Glomerular visceral epithelial cell (primary cell): ENCODE results near the gene RPRD1B.

Experiments
- DNase-seq: peaks from one replicate; pipeline ENCODE4 v3.0.0-alpha.2; 2016; ENCODE audit errors: extremely low spot score

RPRD1B gene

GRCh38 chr20:38135271-38135650 lies 101.7 kb downstream of the RPRD1B start:
- no peak for DNase-seq

GRCh38 chr20:38135651-38136420 lies 102.3 kb downstream of the RPRD1B start:
- DNase-seq = no peak

- no peak for DNase-seq
Measured at GRCh38 chr20:38136421-38137245, 103.1 kb downstream of the RPRD1B start.

GRCh38 chr20:38137441-38138037 lies 104.0 kb downstream of the RPRD1B start:
- no peak for DNase-seq

- no peak for DNase-seq
Measured at GRCh38 chr20:38138086-38138778, 104.7 kb downstream of the RPRD1B start.

- no peak for DNase-seq
Measured at GRCh38 chr20:38139156-38139912, 105.8 kb downstream of the RPRD1B start.

- no peak for DNase-seq
Measured at GRCh38 chr20:38139977-38140753, 106.6 kb downstream of the RPRD1B start.

GRCh38 chr20:38141204-38141888 lies 107.8 kb downstream of the RPRD1B start:
- DNase-seq = no peak
